ENCODE results near the gene PPP1R1A.
A peak's percentile ranks its signal among the peaks of the same experiment; 100 is the strongest.

PPP1R1A gene

GRCh38 chr12:54569995-54570528 lies 18.4 kb downstream of the PPP1R1A start:
- no peak for DNase-seq

GRCh38 chr12:54569072-54569471 lies 19.4 kb downstream of the PPP1R1A start:
- DNase-seq, result no peak

GRCh38 chr12:54566792-54567191 lies 21.7 kb downstream of the PPP1R1A start:
- no peak for DNase-seq

- no peak for DNase-seq
Observed at GRCh38 chr12:54565986-54566544, 22.4 kb downstream of the PPP1R1A start.

GRCh38 chr12:54565310-54565985 lies 23.0 kb downstream of the PPP1R1A start:
- no peak for DNase-seq

- no peak for DNase-seq
Observed at GRCh38 chr12:54564768-54565167, 23.7 kb downstream of the PPP1R1A start.

- no peak for DNase-seq
Observed at GRCh38 chr12:54563787-54564186, 24.7 kb downstream of the PPP1R1A start.

GRCh38 chr12:54562750-54563356 lies 25.6 kb downstream of the PPP1R1A start:
- no peak for DNase-seq

GRCh38 chr12:54561164-54561563 lies 27.3 kb downstream of the PPP1R1A start:
- no peak for DNase-seq

- DNase-seq, result peak; percentile 80
Observed at GRCh38 chr12:54560374-54560858, 28.0 kb downstream of the PPP1R1A start.

GRCh38 chr12:54558759-54559158 lies 29.7 kb downstream of the PPP1R1A start:
- no peak for DNase-seq

GRCh38 chr12:54558311-54558710 lies 30.1 kb downstream of the PPP1R1A start:
- DNase-seq, result no peak

GRCh38 chr12:54555670-54556257 lies 32.7 kb downstream of the PPP1R1A start:
- no peak for DNase-seq

- no peak for DNase-seq
Observed at GRCh38 chr12:54549774-54550451, 38.5 kb downstream of the PPP1R1A start.

GRCh38 chr12:54546511-54546910 lies 41.9 kb downstream of the PPP1R1A start:
- no peak for DNase-seq

- no peak for DNase-seq
Observed at GRCh38 chr12:54544743-54545142, 43.7 kb downstream of the PPP1R1A start.

GRCh38 chr12:54543526-54543925 lies 44.9 kb downstream of the PPP1R1A start:
- no peak for DNase-seq

GRCh38 chr12:54541751-54542290 lies 46.6 kb downstream of the PPP1R1A start:
- DNase-seq, result no peak

- DNase-seq, result no peak
Observed at GRCh38 chr12:54538136-54538700, 50.2 kb downstream of the PPP1R1A start.

GRCh38 chr12:54535474-54535873 lies 53.0 kb downstream of the PPP1R1A start:
- no peak for DNase-seq

- no peak for DNase-seq
Observed at GRCh38 chr12:54529581-54529980, 58.9 kb downstream of the PPP1R1A start.

Data from fibroblast of skin of scalp (primary cell).